HG02885 (cell line): ENCODE results near the gene ZNF337.
"Not testable (repeated sequence)": the region's sequence is repeated elsewhere in the genome, so short reads cannot be mapped to it uniquely, and the experiment has no call there.

Experiments used
- ATAC-seq: cut with Tn5 transposase; IDR thresholded peaks from one replicate; pipeline ENCODE4 v1.9.1; 2021; ENCODE audit warnings: mild to moderate bottlenecking; ENCODE audit not compliant: unreplicated experiment, poor library complexity

The ZNF337 gene

GRCh38 chr20:25632940-25633790 lies 63.5 kb downstream of the ZNF337 start:
- no peak for ATAC-seq

GRCh38 chr20:25630615-25631014 lies 66.0 kb downstream of the ZNF337 start:
- ATAC-seq, result not testable (repeated sequence)

GRCh38 chr20:25629816-25630499 lies 66.7 kb downstream of the ZNF337 start:
- ATAC-seq, result no peak

- ATAC-seq, result no peak
Measured at GRCh38 chr20:25626779-25627178, 69.9 kb downstream of the ZNF337 start.

GRCh38 chr20:25624500-25624939 lies 72.1 kb downstream of the ZNF337 start:
- no peak for ATAC-seq
